OCI-LY1 (cell line): ENCODE data around the gene LRFN2.

Source experiments
- H2AFZ ChIP-seq: fragments of 200-600 bp; sonication (generic), shearing (Covaris generic); 2 replicates; pipeline ENCODE4 v1.6.0; 2014; ENCODE audit warnings: antibody characterized with exemption, mild to moderate bottlenecking, low read length
- H3F3A ChIP-seq: fragments of 200-600 bp; sonication (generic), shearing (Covaris generic); 2 replicates; pipeline ENCODE4 v1.6.0; 2014; ENCODE audit warnings: mild to moderate bottlenecking, antibody characterized with exemption, low read length, moderate library complexity; ENCODE audit not compliant: insufficient read depth
- H3K27ac ChIP-seq: fragments of 200-600 bp; sonication (generic); 2 replicates; pipeline ENCODE4 v1.5.1; 2014; ENCODE audit warnings: low read length, mixed run types, mild to moderate bottlenecking, low read depth; ENCODE audit not compliant: poor library complexity, severe bottlenecking
- H3K27me3 ChIP-seq: fragments of 200-600 bp; sonication (generic); 2 replicates; pipeline ENCODE4 v1.6.0; 2014; ENCODE audit warnings: antibody characterized with exemption, mild to moderate bottlenecking, low read length, moderate library complexity; ENCODE audit not compliant: insufficient read depth
- H3K36me3 ChIP-seq: fragments of 200-600 bp; sonication (generic); 2 replicates; pipeline ENCODE4 v1.6.1; 2014; ENCODE audit warnings: mild to moderate bottlenecking, antibody characterized with exemption, low read length, moderate library complexity, mixed read lengths; ENCODE audit not compliant: insufficient read depth
- H3K4me1 ChIP-seq: fragments of 200-600 bp; sonication (generic); 2 replicates; pipeline ENCODE4 v1.5.1; 2014; ENCODE audit warnings: mild to moderate bottlenecking, low read length, moderate library complexity; ENCODE audit not compliant: insufficient read depth, severe bottlenecking
- H3K4me2 ChIP-seq: fragments of 200-600 bp; sonication (generic), shearing (Covaris generic); 2 replicates; pipeline ENCODE4 v1.6.1; 2014; ENCODE audit warnings: low read length
- H3K4me3 ChIP-seq: fragments of 200-600 bp; sonication (generic); 2 replicates; pipeline ENCODE4 v1.5.1; 2014; ENCODE audit warnings: low read length, low read depth, mild to moderate bottlenecking, mixed read lengths; ENCODE audit not compliant: poor library complexity, severe bottlenecking
- H3K79me2 ChIP-seq: fragments of 200-600 bp; shearing (Covaris generic); 2 replicates; pipeline ENCODE4 v1.6.1; 2016; ENCODE audit warnings: mixed run types, low read length, mixed read lengths; ENCODE audit not compliant: insufficient read depth
- H3K9ac ChIP-seq: fragments of 200-600 bp; sonication (generic), shearing (Covaris generic); 2 replicates; pipeline ENCODE4 v1.6.1; 2014; ENCODE audit warnings: mild to moderate bottlenecking, low read length, mixed read lengths
- H3K9me2 ChIP-seq: fragments of 200-600 bp; sonication (generic), shearing (Covaris generic); 2 replicates; pipeline ENCODE4 v1.6.1; 2014; ENCODE audit warnings: low read depth, mild to moderate bottlenecking, low read length, mixed read lengths
- H3K9me3 ChIP-seq: fragments of 200-600 bp; shearing (Covaris generic); 2 replicates; pipeline ENCODE4 v1.6.1; 2014; ENCODE audit warnings: low read length, mixed read lengths
- H4K20me1 ChIP-seq: fragments of 200-600 bp; sonication (generic), shearing (Covaris generic); 2 replicates; pipeline ENCODE4 v1.6.0; 2016; ENCODE audit warnings: mild to moderate bottlenecking, low read length; ENCODE audit not compliant: insufficient read depth
- EZH2 ChIP-seq: fragments of 200-600 bp; sonication (generic), shearing (Covaris generic); IDR thresholded peaks from 2 replicates; pipeline ENCODE4 v1.8.0; 2017; ENCODE audit warnings: borderline replicate concordance, mixed run types, mild to moderate bottlenecking, antibody characterized with exemption, low read length, moderate library complexity, mixed read lengths
- TF ChIP-seq, protein P1 (sequence below): fragments of 200-600 bp; sonication (generic), shearing (Covaris generic); IDR thresholded peaks from 2 replicates; pipeline ENCODE4 v1.5.1; 2017; ENCODE audit warnings: mild to moderate bottlenecking, antibody characterized with exemption, low read length, moderate library complexity, mixed read lengths

Gene LRFN2

DNA sequence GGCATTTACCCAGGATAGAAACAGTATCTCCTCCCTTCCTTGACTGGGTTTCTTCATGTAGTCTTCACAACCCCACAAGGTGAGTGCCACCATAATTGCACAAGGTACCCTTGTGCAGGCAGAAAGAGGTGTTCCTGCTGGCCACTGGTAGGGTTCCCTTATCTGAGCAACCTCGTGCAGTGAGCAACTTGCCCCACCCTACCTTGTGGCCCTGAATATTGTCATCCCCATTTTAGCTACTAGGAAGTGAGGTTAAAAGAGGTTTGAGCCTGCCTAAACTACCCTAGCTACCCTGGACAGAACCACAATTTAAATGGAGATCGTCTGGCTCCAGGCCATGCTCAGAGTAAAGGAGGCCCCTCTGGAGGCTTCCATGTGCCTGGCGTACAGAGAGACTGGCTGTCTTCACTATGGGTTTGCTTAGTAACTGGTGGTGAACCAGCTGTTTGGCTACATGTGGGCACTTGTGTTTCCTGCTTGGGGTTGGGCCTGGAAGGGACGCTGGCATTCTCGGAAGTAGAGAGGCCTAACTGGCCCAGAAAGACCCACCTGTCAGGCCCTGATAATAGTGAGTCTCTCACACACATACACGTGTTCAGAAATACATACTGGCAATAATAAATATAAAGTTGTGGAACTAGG, 148.8 kb downstream of the LRFN2 start:
- Histone ChIP-seq H3K9me2 (no peaks in the 10 kb centered on the region), H2AFZ (no peak overlapping the region), H3K27me3 (no peaks in the 10 kb centered on the region), H3K27ac (no peak overlapping the region), H4K20me1 (no peaks in the 10 kb centered on the region), H3F3A (no peaks in the 10 kb centered on the region), H3K4me2 (no peak overlapping the region), H3K79me2 (no peaks in the 10 kb centered on the region), H3K9me3 (no peaks in the 10 kb centered on the region), H3K9ac (no peak overlapping the region), H3K4me1 (no peaks in the 10 kb centered on the region), H3K4me3 (no peak overlapping the region), H3K36me3 (no peaks in the 10 kb centered on the region)
- TF ChIP-seq, protein P1, sequence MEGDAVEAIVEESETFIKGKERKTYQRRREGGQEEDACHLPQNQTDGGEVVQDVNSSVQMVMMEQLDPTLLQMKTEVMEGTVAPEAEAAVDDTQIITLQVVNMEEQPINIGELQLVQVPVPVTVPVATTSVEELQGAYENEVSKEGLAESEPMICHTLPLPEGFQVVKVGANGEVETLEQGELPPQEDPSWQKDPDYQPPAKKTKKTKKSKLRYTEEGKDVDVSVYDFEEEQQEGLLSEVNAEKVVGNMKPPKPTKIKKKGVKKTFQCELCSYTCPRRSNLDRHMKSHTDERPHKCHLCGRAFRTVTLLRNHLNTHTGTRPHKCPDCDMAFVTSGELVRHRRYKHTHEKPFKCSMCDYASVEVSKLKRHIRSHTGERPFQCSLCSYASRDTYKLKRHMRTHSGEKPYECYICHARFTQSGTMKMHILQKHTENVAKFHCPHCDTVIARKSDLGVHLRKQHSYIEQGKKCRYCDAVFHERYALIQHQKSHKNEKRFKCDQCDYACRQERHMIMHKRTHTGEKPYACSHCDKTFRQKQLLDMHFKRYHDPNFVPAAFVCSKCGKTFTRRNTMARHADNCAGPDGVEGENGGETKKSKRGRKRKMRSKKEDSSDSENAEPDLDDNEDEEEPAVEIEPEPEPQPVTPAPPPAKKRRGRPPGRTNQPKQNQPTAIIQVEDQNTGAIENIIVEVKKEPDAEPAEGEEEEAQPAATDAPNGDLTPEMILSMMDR = no peak
- no peak for TF ChIP-seq EZH2

DNA sequence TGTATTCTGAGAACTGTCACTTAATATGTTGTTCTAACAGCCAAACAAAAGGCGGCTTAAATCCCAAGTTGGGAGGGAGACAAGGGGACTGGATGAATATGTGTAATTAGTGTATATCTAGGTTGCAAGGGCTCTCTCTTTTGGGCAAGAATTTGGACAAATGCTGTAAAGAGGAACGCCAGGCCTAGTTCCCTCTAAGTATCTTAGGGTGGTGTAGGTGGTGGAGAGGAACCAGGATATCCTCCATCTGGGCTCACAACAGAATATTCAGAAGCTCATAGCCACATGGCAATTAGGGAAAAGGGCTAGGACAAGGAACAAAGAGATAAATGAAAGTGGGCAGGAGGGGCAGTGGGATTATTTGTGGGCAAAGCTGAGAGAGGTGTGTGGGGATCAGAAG, 149.5 kb downstream of the LRFN2 start:
- H3K27me3 ChIP-seq = no peaks in the 10 kb centered on the region
- no peak overlapping the region for H3K4me3 ChIP-seq
- H3K9me2 ChIP-seq = no peaks in the 10 kb centered on the region
- H3K4me1 ChIP-seq = no peaks in the 10 kb centered on the region
- H3K9me3 ChIP-seq = no peaks in the 10 kb centered on the region
- no peak overlapping the region for H2AFZ ChIP-seq
- no peak overlapping the region for H3K4me2 ChIP-seq
- H3F3A ChIP-seq = no peaks in the 10 kb centered on the region
- H3K9ac ChIP-seq = no peak overlapping the region
- H3K36me3 ChIP-seq = no peaks in the 10 kb centered on the region
- TF ChIP-seq, protein P1 = no peak
- TF ChIP-seq EZH2 = no peak
- no peaks in the 10 kb centered on the region for H3K79me2 ChIP-seq
- H3K27ac ChIP-seq = no peak overlapping the region
- no peaks in the 10 kb centered on the region for H4K20me1 ChIP-seq

DNA sequence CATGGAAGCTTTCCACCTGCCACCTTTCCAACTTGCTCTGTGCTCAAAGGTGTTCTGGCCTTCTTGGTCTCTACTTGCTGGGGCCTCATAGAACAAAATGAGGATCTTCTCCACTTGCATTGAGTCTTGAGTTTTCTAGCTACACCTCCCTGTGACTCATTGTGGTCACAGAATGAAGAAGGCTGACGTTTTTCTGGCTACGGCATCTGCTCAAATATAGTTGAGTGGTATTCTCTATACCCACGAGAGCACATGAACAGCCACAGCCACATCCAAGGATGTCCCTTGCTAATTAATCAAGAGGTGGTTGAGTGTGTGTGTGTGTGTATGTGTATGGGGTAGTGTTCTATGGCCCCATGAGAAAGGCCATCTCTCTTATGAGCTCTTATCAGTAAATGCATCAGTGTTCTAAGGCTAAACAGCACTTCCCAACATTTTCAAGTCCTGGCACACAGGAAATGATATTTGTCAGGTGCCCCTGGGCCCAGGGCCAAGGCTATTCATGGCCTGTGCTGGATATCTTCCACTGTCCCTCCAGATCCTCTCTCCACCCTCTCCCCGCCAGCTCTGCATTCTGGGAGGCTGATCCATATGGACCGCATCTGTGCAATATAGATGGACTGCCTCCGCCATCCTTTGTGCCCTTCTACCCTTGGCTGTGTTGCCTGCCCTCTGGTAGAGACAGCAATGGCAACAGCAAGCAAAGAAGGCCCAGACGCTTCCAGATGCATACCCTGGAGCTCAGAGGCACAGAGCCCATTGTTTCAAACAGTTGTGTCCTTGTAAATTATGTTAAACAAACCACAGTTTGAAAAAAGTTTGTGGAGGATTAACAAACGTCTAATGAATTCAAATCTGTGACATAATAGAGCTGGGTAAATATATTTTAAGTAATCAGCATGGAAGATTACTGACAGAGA, 150.2 kb downstream of the LRFN2 start:
- H2AFZ ChIP-seq = no peak overlapping the region
- TF ChIP-seq, protein P1 = no peak
- TF ChIP-seq EZH2 = no peak
- H3K4me1 ChIP-seq = no peaks in the 10 kb centered on the region

More for the DNA sequence above, 150.2 kb downstream of the LRFN2 start:
- H3K4me3 ChIP-seq = no peak overlapping the region
- no peaks in the 10 kb centered on the region for H3K27me3 ChIP-seq
- H3F3A ChIP-seq = no peaks in the 10 kb centered on the region
- no peak overlapping the region for H3K27ac ChIP-seq
- no peaks in the 10 kb centered on the region for H3K9me3 ChIP-seq
- no peaks in the 10 kb centered on the region for H3K36me3 ChIP-seq
- H4K20me1 ChIP-seq = no peaks in the 10 kb centered on the region
- no peaks in the 10 kb centered on the region for H3K79me2 ChIP-seq
- no peaks in the 10 kb centered on the region for H3K9me2 ChIP-seq
- no peak overlapping the region for H3K9ac ChIP-seq
- H3K4me2 ChIP-seq = no peak overlapping the region
